ENCODE data around the gene SPZ1.
"Not testable (repeated sequence)": the region's sequence is repeated elsewhere in the genome, so short reads cannot be mapped to it uniquely, and the experiment has no call there.

Gene SPZ1

GRCh38 chr5:80339116-80339515 is 19.3 kb downstream of the SPZ1 start:
- DNase-seq = no peak

GRCh38 chr5:80341016-80341775 is 21.4 kb downstream of the SPZ1 start:
- no peak for DNase-seq

- no peak for DNase-seq
These were observed 23.3 kb downstream of the SPZ1 start for GRCh38 chr5:80343067-80343466.

GRCh38 chr5:80346055-80346454 is 26.3 kb downstream of the SPZ1 start:
- DNase-seq = peak in 4 of 6 experiments; percentile 16 to 51 (median 26)

- no peak for DNase-seq
These were observed 28.4 kb downstream of the SPZ1 start for GRCh38 chr5:80348171-80348570.

GRCh38 chr5:80351019-80351418 is 31.2 kb downstream of the SPZ1 start:
- not testable (repeated sequence) for DNase-seq

GRCh38 chr5:80355686-80356085 is 35.9 kb downstream of the SPZ1 start:
- no peak for DNase-seq

- DNase-seq = no peak
These were observed 37.9 kb downstream of the SPZ1 start for GRCh38 chr5:80357671-80358070.

GRCh38 chr5:80360914-80361444 is 41.2 kb downstream of the SPZ1 start:
- no peak for DNase-seq

- no peak for DNase-seq
These were observed 45.1 kb downstream of the SPZ1 start for GRCh38 chr5:80364892-80365291.

GRCh38 chr5:80368661-80369480 is 49.1 kb downstream of the SPZ1 start:
- no peak for DNase-seq

- DNase-seq = no peak
These were observed 49.7 kb downstream of the SPZ1 start for GRCh38 chr5:80369521-80369920.

GRCh38 chr5:80370390-80370789 is 50.6 kb downstream of the SPZ1 start:
- DNase-seq = no peak

All from stimulated activated naive CD4-positive, alpha-beta T cell (primary cell).